ENCODE results near the gene PNLDC1.
"Not testable (repeated sequence)": the region's sequence is repeated elsewhere in the genome, so short reads cannot be mapped to it uniquely, and the experiment has no call there.

PNLDC1 gene

DNA sequence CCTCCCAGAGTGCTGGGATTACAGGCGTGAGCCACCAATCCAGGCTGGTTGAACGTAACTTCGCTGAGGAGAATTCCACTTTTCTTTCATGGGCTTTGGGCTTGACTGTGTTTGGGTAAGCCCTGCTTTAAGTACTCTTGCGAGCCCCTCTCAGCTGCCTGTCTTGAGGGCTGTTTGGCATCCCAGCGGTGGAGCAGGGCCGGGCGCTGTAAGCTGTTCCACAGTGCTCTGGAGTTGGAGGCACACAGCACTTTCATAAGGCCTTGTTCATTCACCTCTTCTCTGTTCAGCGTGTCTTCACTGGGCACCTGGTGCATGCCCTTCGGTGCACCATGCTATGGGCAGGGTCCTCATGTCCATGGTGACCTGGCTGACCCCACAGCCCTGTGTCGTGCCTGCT lies 21.6 kb downstream of the PNLDC1 start:
- no peak for DNase-seq

DNA sequence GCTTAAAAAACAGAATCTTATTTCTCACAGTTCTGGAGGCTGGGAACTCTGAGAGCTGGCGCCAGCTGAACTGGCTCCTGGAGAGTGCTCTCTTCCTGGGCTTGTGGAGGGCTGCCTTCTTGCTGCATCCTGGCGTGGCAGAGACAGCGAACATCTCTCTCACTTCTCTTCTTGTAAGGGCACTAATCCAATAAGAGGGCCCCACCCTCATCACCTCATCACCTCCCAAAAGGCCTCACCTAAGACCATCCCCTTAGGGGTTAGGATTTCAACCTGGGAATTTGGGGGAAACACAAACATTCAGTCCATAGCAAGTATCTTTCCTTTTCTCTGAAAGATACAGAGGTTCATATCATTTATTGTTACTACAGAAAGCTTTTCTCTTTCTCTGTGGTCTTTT lies 23.9 kb downstream of the PNLDC1 start:
- no peak for DNase-seq

DNA sequence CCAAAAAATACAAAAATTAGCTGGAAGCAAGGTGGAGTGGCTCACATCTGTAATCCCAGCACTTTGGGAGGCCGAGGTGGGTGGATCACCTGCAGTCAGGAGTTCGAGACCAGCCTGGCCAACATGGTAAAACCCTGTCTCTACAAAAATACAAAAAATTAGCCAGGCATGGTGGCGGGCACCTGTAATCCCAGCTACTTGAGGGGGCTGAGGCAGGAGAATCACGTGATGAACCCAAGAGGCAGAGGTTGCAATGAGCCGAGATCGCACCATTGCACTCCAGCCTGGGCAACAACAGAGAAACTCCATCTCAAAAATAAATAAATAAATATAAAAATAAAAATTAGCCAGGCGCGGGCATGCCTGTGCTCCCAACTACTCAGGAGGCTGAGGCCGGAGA lies 24.6 kb downstream of the PNLDC1 start:
- DNase-seq: not testable (repeated sequence)

DNA sequence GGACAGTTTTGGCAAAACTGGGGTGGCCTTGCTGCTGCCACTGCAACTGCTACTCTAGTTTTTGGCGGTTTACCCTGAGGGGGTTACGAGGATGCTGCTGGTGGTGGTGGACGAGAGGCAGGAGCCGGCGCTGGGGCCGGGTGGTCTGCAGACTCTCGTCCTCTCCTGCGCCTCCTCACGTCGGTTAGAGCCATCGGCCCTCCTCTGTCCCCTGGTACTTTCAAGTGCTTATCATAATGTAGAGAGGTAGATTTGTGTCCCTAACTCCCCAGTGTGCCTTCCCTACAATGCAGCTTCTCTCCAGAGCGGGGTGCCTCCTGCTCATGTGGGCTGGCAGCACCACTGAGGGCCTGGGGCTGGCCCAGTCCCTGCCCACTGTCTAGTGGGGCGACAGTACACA lies 25.9 kb downstream of the PNLDC1 start:
- no peak for DNase-seq

DNA sequence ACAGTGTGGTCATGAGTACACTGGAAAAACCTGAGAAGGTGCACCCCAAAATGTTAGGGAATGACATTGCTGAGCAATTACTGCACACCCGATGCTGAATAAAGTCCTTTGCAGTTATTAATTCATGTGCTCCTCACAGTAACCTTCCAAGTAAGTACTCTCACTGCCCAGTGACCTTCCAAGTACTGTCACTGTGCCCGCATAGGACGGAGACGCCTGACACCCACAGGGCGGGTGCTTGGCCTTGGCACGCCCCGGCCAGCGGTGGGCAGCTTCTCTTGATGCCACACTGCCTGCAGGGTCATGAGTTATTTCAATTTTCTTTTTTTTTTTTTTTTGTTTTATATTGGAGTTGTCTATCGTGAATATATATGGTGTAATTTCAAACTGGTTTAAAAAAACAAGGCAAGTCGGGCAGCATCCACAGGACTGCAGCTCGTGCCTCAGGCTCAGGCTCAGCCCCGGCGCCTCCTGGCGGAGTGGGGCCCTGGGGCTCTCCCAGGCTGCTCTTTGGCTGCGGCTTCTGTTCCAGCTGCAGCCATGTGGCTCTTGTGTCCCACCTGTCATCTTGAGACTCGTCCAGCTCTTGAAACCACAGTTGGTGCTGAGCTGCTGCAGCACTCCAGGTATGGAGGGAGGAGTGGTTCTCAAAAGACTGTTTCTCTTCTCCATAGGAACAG lies 27.0 kb downstream of the PNLDC1 start:
- DNase-seq: no peak

DNA sequence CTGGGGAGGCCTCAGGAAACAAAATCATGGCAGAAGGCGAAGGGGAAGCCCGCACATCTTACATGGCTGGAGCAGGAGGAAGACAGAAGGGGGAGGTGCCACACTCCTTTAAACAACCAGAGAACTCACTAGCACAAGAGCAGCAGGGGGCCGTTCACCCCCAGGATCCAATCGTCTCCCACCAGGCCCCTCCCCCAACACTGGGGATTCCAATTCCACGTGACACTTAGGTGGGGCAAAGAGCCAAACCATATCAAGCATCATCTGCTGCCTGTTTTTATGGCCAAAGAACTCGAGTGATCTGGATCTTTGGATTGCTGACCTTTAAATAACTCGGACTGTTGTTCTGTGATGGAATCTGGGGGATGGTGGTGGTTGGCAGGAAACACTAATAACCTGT lies 28.0 kb downstream of the PNLDC1 start:
- no peak for DNase-seq

DNA sequence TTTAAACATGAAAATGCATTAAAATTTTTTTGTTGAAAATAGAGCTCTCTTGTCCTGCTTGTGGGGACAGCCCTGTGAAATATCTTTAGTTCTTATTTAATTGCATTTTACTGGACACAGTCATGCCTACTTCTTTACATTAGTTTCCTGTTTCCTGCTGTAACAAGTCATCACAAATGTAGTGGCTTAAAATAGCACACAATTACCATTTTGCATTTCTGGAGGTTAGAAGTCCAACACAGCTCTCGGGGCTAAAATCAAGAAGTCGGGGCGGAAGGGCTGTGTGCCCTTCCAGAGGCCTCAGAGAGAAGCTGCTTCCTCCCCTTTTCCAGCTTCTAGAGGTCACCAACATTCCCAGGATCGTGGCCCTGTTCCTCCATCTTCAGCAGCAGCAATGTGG lies 29.4 kb downstream of the PNLDC1 start:
- no peak for DNase-seq

DNA sequence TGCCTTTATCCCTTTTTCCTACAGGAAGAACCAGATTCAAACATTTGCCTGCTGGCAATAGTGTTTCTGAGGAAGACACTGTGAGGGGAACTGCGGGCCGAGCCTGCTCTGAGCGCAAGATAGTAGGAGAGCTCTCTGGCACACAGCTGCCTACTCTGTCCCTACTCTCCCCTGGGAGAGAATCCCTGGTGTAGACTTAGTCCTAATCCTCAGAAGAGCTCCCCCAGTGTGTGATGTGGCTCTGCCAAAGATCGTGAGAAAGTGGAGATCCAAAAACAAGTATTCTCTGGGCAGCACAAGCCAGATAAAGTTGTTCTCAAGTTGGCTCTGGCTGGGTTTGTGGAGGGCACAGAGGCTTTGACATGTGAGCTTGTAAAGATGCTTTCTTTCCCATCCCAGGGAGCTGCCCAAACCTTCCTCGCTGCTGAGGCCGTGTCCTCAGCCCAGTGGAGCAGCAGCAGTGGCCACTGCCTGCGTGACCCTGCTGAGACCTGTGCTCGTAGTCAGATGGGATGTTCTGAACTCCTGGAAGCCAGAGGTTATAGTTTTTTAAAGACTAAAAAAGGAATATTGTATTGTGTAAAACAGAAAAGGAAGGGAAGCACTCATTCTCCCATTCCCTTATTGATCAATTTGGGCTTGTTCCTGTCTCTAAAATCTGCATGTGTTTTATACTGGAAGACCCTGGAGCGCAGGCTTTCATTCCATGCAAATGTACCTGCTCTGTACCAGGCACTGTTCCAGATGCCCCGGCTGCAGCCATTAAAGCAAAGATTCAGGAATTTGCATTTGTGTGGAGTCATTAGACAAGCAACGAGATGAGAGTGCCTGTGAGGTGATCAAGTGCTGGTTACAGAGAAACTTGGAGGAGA lies 30.7 kb downstream of the PNLDC1 start:
- DNase-seq: no peak

DNA sequence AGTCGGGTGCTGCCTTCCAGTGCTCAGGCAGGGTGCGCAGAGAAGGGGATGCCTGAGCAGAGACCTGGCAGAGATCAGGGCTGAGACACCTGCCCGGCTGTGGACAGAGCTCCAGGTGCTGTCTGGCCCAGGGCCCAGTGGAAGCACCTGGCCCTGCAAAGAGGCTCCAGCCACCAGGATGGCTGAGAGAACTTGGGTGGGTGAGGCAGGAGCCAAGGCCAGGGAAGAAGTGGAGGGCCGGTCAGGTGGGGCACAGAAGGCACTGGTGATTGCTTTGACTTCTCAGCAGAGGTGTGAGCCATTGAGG lies 31.2 kb downstream of the PNLDC1 start:
- DNase-seq: no peak

DNA sequence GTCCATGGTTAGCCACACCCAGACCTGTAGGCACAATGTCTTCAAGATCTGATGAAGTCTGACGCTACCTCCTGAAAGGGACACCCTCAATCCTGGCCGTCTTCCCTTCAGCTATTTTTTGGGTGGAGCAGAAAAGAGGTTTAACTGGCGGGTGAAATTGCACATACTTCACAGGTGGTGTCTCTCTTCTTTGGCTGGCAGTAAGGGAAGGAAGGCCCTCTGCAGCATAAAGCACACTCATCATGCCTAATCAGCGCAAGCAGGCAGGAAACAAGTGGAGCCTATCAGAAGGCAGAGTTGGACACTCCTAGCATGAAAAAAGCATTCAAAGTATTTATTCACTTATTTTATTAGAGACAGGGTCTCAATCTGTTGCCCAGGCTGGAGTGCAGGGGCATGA lies 32.9 kb downstream of the PNLDC1 start:
- peak; percentile 52 for DNase-seq

DNA sequence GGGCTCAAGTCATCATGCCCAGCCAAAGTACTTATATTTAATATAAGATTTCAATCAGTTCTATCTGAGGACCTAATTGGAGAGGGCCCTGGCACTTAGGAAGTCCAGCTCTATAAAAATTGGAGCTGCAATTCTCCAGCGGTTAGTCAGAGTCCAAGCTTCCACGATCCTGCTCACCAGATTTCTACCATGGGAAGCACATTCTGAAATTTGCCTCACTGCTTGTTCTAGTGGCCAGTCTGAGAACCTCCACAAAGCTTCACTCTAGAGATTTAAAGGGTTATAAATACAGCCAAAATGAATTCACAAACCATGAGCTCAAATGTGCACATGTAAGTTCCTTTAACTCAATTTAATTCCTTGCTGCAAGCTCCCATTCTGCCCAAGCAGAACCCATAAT lies 33.5 kb downstream of the PNLDC1 start:
- no peak for DNase-seq

DNA sequence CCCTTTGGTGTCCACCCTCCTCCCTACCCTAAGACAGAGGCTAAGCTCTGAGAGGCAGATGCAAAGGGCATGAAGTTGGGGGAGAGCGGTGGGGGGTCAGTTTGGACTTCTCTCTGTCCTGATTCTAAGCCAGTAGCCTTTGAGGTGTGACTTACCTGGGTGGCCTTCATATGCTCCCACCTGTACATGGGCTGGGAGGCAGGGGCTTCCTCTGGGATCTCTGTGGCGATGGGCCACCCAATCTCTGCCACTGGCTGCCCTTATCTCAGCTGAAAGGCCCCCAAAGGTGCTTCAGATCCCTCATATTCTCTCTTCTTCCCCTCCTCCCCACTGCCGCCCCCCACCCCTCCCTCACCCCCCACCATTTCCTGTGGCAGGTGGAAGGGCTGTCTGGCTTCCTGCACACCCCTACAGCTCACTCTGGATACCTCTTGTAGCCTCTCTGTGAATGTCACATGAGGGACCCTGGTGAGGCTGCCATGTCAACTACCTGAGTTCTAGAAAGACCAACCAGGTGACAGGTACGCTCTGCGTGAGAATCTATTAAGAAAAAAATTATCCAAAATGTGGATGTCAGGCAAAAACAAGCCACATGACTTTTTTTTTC lies 34.0 kb downstream of the PNLDC1 start:
- DNase-seq: no peak

DNA sequence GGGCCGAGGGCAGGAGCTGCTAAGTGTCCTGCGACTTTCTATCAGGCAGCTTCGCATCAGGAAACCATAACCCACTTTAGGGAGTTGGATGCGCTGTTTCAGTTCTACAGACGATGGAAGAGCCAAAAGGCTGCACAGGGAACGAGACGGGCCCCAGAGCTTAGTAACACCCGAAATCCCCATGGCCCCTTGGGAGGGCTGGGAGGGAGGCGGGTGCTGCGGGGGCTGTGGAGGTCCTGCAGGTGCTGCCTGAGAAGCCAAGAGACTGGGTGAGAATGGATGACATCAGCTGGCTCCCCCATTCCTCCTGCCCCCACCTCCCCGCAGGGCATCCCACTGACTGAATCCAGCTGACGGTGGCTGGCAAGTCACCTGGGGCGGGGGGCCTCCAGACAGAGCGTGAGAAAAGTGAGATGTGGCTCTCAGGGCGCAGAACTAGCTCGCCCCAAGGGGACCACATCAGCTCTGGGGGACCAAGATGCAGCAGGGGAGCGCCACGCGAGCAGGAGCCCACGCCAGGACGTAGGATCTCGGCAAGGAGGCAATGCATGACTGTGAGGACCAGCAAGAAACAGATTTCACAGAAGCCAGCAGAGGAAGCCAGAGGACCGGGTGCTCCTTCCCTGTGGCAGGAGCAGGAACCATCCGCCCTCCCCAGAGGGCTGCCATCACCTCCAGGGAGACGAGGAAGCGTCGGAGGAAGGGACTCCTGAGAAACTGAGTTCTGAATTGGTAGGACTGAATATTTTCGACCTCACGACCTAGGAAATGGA lies 36.8 kb downstream of the PNLDC1 start:
- no peak for DNase-seq

DNA sequence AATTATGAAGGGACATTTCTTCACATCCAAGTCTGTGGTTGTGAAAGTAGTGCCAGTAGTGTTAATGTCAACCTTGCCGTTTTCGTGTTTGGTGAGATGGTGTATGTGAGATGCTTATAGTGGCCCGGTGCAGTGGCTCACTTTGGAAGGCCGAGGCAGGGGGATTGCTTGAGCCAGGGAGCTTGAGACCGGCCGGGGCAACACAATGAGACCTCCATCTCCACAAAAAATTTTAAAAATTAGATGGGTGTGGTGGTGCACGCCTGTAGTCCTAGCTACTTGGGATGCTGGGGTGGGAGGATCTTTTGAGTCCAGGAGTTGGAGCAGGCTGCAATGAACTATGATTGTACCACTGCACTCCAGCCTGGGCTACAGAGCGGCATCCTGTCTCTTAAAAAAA lies 37.4 kb downstream of the PNLDC1 start:
- DNase-seq: no peak

DNA sequence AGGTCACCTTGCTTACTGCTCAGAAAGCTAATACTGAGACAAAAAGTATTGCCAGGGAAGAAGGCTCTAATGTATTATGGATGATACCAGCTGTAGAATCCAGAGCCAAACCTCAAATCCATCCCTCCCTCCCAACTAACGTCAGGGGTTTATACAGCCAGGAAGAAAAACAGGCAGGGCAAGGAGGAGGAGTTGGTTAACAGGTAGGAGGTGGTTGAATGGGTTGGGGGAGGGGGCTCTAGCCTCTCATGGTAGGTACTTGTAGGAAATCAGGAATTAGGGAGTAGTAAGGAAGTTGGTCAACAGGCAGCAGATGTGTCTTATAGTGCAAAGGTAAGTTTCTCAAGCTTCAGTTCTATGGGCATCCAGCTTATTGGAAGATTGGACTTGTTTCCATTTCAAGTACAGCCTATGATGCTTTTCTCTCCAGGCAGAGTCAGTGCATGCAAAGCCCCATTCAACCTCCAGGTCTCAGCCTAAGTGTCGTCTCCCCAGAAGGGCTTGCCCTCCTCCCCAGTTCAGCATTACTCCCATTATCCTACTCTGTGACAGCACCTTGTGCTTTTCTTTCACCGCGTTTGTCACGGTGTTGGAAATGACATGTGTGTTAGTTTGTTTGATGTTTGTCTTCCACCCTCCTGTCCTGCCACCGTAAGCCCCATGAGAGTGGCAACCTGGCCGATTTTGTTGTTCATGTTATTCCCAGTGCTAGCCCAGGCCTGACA lies 38.1 kb downstream of the PNLDC1 start:
- DNase-seq: no peak

DNA sequence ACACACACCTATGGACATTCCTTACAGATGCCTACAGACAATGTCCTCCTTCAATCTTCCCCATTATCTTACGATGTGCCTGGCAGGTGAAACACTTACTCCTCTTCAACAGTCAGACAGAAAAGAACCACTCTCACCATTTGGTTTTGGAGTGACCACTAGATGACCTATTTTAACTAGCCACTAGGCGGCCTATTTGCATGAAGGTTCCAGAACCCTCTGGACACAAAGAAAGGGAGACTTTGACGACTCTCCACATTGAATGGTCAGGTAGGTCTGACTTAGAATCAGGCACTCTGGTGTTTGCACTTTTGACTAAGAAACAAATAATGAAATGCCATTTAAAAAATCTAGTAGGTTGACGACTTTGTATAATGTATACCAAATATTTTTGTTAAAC lies 42.0 kb downstream of the PNLDC1 start:
- DNase-seq: no peak

DNA sequence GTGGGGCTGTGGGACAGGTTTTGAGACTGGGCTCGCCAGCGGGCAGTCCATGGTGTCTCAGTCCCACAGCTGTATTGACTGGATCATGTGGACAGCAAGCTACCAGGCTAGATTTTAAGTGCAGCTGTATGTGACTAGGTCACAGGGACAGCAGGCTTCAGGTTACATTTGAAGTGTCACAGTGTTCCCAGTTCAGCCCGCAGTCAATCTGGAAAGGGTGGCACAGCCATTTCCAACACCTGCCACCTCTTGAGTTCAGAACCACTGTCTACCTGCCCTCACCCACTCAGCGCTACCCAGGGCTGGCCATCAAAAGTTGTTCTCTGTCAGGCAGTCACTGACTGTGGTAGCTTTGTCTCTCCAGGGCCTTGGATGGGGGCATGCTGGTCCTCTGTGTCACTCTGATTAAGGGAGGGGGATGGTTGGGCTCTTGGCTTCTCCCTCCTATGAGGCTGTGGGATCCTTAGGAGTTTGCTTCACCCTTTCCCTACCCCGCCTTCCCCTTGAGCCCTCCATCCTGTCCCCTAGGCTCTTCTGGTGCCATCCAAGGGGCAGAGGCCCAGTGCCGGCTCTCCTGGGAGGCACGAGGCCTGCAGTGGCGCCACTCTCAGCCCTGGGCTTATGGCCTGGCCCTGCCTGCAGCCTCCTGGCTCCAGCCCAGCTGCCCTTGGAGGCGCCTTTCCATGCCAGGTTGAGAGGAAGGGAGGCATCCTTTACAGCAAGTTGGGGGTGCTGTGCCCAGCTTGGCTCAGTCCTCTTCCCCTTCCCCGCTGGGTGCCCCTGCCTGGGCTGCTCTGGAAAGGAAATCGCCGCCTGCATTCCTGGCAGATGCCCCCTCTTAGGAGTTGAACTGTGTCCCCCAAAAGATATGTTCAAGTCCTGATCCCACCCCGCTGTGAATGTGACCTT lies 44.9 kb downstream of the PNLDC1 start:
- no peak for DNase-seq

DNA sequence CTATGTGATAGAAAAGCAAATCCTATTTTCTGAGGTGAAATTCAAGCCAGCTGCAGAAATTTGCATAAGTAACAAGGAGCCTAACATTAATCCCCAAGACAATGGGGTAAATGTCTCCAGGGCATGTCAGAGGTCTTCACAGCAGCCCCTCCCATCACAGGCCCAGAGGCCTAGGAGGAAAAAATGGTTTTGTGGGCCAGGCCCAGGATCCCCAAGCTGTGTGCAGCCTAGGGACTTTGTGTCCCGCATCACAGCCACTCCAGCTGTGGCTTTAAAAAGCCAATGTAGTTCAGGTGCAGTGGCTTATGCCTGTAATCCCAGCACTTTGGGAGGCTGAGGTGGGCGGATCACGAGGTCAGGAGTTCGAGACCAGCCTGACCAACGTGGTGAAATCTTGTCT lies 48.5 kb downstream of the PNLDC1 start:
- DNase-seq: not testable (repeated sequence)

DNA sequence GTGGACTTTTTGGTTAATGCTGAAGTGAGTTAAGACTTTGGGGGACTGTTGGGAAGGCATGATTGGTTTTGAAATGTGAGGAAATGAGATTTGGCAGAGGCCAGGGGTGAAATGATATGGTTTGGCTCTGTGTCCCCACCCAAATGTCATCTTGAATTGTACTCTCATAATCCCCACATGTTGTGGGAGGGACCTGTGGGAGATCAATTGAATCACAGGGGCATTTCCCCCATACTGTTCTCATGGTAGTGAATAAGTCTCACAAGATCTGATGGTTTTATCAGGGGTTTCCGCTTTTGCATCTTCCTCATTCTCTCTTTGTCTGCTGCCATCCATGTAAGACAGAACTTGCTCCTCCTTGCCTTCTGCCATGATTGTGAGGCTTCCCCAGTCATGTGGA lies 49.8 kb downstream of the PNLDC1 start:
- DNase-seq: not testable (repeated sequence)

DNA sequence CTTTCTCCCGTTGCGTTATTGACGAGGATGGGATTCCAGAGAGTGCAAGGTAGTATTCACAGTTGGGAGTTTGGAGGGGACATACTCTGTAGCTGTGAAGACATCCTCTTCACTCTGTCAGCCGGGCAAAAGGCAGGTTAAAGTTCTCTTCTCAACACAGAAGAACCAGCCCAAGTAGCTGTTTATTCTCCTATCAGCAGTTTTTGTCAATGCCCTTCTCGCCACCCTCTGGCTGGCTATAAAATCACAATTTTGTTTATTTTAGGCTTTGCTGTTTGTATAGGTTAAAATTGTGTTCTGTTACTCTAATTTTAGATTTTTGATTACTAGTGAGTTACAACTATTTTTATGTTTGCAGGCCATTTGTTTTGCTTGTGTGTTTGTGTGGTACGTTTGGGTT lies 52.8 kb downstream of the PNLDC1 start:
- peak; percentile 63 for DNase-seq

DNA sequence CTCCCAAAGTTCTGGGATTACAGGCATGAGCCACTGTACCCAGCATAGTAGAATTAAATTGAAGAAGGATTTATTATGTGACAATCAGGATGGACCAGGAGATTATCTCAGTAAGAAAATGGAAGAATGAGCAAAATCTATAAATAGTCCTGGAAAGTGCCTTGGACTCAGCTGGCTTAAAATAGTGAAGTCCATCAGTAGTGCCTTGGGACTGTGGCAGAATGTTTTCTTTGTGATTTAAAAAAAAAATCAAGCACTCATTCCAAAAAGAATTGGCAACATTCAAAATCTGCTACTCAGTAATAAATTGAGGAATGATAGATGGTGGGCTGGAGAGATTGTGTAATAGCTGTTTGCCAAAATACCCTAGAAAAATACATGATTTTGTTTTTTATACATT lies 53.7 kb downstream of the PNLDC1 start:
- DNase-seq: no peak

DNA sequence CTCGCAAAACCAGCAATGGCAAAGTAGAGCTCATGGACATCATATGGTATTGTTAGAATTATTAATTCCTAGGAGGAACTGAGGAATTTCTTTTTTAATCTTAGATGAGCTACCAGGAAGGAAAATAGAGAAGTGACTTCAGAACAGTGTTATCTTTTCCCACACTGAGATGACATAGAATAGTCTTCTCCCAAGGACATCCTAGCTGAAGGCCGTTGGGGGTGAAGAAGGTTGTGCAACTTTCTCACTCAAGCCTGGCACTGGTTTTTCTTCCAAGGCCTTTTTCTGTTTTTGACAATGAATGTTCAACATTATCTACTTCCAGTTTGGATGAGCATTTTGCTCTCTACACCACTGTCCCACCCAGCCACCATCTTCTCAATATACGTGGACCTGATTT lies 54.9 kb downstream of the PNLDC1 start:
- DNase-seq: no peak

Measured in hematopoietic multipotent progenitor cell treated with erythropoietin and hydrocortisone succinate and interleukin-3 and kit ligand, for 6 days (in vitro differentiated cells).